Pancreas (tissue), 10 donors: ENCODE measurements around the gene KCNC1. TPM values are rescaled to one million over a fixed set of nuclear protein-coding genes. Genes with fewer than 3 reads are reported as not detected.

Source experiments
- ATAC-seq, 4 donors: fragments of 200-7000 bp; cut with Tn5 transposase; one replicate each; pipeline versions ENCODE4 v1.8.0 to v1.9.1; 2020; ENCODE audit warnings: mild to moderate bottlenecking in 4 of 4, moderate library complexity in 4 of 4
- DNase-seq, 6 donors: peaks; one replicate each; pipeline ENCODE4 v3.0.0-alpha.2; 2020
- FAIRE-seq: peaks from 2 replicates; lab custom pipeline; 2012; peaks lifted over from hg19 to GRCh38; lab: Jason Lieb, UNC
- H3K27ac ChIP-seq, 4 donors: fragments of 200-600 bp; sonication (generic); 1 replicate in 3 of 4; 2 replicates in 1 of 4; pipeline versions ENCODE4 v1.5.0 to v1.8.0; 2020
- H3K27me3 ChIP-seq, 4 donors: fragments of 200-600 bp; one replicate each; pipeline ENCODE4 v1.8.0; 2021
- H3K36me3 ChIP-seq, 3 donors: fragments of 200-600 bp; sonication (generic) in 1 of 3; one replicate each; pipeline versions ENCODE4 v1.5.0 to v1.8.0; 2020 to 2021
- H3K4me1 ChIP-seq, 3 donors: fragments of 200-600 bp; one replicate each; pipeline ENCODE4 v1.8.0; 2021
- H3K4me3 ChIP-seq, 4 donors: fragments of 200-600 bp; sonication (generic) in 2 of 4; one replicate each; pipeline versions ENCODE4 v1.5.0 to v1.8.0; 2020 to 2021
- H3K9me3 ChIP-seq, 4 donors: fragments of 200-600 bp; one replicate each; pipeline ENCODE4 v1.8.0; 2021
- WGBS, 2 donors: extraction: QIAGEN DNeasy Blood & Tissue Kit; methylation state at CpG; one replicate each; pipeline ENCODE4 v1.1.7; 2013; 5-methylcytosine and 5-hydroxymethylcytosine counted together
- intact Hi-C, 3 donors: fragments of 100-400 bp; cut with DNase I; formaldehyde crosslinking; loops; one replicate each; pipeline versions ENCODE4 v1.11.1 to v1.14.2; 2022
- polyA plus RNA-seq, 2 donors: library from polyadenylated mRNA; stranded (reverse); fragments of 200-250 nt; gene quantifications; one replicate each; pipeline ENCODE4 v1.2.3, GENCODE V29; 2013
- total RNA-seq, 6 donors: library from RNA; stranded (reverse); fragmentation: NEBNext Ultra II Directional in 4 of 6; extraction: Animal tissue kit (Norgen Biotek cat#: 25700) in 4 of 6; gene quantifications; one replicate each; pipeline versions ENCODE4 v1.2.1 to v1.2.4, GENCODE V29; 2021 to 2023
- TF ChIP-seq, protein P1 (sequence below), 4 donors: fragments of 200-600 bp; sonication (generic) in 3 of 4; IDR thresholded peaks; one replicate each; pipeline versions ENCODE4 v1.5.0 to v1.8.0; 2021; ENCODE audit warnings: antibody characterized with exemption in 4 of 4
- donor health status: healthy with polysubstance abuse.
- donor health status: DM: no; HTN: no; CAD: no; lungs with moderate emphysema.
- donor health status: DM: no; HTN: no; CAD: no.
- donor health status: control.
- donor health status: control.
- donor health status: Bipolar disorder and iron deficiency.
- donor health status: DM: yes; HTN: yes; CAD: no.
- donor health status: DM: no; HTN: no; CAD: no.
- donor health status: DM: no; HTN: no; CAD: no.
- donor health status: DM: yes; HTN: yes; CAD: no.

KCNC1 gene
- total and polyA plus RNA-seq, 8 donors: 0.05 to 0.82 (median 0.37) TPM

DNA sequence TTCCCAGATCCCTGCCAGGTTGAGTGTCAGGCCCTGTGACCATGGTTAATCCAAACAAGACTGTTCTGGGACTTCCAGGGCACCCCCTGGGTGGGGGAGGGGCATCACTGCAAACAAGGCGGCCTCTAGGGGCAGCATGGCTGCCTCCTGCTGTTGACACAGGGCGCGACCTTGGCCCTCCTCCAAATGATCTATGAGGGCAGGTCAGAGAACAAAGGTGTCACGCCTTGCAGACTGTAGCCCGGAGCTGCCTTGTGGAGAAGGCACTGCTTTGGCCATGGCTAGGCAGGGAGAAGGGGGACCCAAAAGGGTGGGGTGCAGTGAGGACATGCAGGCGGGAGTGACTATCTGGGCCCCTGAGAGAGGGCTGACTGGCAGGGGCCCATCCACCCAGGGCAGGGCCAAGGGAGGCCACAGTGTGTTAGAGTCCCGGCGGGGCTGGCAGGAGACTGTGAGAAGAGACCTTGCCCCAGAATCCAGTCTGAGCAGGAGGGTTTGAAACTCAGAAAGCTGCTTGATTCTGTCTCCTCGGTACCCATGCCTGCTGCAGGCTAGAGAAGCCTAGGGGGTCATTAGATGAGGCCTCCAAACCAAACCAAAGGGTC, 35.6 kb downstream of the KCNC1 start:
- Histone ChIP-seq H3K4me1 (no peaks in the 10 kb centered on the region), H3K4me3 (no peak overlapping the region), H3K9me3 (no peaks in the 10 kb centered on the region), H3K27ac (no peak overlapping the region), H3K36me3 (no peaks in the 10 kb centered on the region), H3K27me3 (no peaks in the 10 kb centered on the region)
- ATAC-seq: peak in 3 of 4 donors; percentile 28 to 83 (median 72)
- WGBS, 2 donors: 48 to 54% methylated on average over 9 of the region's 9 CpGs
- intact Hi-C loops: no loop called here
- no peak for FAIRE-seq
- peak; percentile 22 to 81 (median 59) for DNase-seq
- TF ChIP-seq, protein P1, sequence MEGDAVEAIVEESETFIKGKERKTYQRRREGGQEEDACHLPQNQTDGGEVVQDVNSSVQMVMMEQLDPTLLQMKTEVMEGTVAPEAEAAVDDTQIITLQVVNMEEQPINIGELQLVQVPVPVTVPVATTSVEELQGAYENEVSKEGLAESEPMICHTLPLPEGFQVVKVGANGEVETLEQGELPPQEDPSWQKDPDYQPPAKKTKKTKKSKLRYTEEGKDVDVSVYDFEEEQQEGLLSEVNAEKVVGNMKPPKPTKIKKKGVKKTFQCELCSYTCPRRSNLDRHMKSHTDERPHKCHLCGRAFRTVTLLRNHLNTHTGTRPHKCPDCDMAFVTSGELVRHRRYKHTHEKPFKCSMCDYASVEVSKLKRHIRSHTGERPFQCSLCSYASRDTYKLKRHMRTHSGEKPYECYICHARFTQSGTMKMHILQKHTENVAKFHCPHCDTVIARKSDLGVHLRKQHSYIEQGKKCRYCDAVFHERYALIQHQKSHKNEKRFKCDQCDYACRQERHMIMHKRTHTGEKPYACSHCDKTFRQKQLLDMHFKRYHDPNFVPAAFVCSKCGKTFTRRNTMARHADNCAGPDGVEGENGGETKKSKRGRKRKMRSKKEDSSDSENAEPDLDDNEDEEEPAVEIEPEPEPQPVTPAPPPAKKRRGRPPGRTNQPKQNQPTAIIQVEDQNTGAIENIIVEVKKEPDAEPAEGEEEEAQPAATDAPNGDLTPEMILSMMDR (IDR thresholded peaks at IDR 0.05): no peak

- no peaks in the 10 kb centered on the region for H3K36me3 ChIP-seq
- TF ChIP-seq, protein P1 (IDR thresholded peaks at IDR 0.05): no peak
- H3K4me3 ChIP-seq: no peak overlapping the region
- FAIRE-seq (no peak), ATAC-seq (no peak), DNase-seq (peak in 1 of 6 donors; percentile 2)
- H3K27me3 ChIP-seq: no peaks in the 10 kb centered on the region
- H3K9me3 ChIP-seq: no peaks in the 10 kb centered on the region
- H3K4me1 ChIP-seq: no peaks in the 10 kb centered on the region
- no peak overlapping the region for H3K27ac ChIP-seq
- intact Hi-C loops: no loop called here
Observed at GRCh38 chr11:17770917-17771316, 36.3 kb downstream of the KCNC1 start.

DNA sequence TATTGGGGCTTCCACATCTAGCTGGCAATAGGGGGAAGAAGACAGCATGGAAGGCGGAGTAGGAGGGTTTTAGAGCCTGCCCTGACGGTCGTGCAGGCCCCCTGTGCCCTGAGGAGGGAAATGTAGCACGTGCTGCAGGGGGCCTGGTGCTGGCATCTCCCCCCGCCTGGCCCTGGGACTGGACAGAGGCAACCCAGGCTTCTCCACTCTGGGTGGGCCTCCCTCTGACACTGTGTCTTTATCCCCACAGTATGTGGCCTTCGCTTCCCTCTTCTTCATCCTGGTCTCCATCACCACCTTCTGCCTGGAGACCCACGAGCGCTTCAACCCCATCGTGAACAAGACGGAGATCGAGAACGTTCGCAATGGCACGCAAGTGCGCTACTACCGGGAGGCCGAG, 36.8 kb downstream of the KCNC1 start:
- no peak overlapping the region for H3K4me3 ChIP-seq
- FAIRE-seq (no peak), ATAC-seq (no peak), DNase-seq (peak in 2 of 6 donors; percentile 34 to 36)
- 93 to 96% methylated on average over 17 of the region's 17 CpGs for WGBS, 2 donors
- no peaks in the 10 kb centered on the region for H3K27me3 ChIP-seq
- H3K4me1 ChIP-seq: no peaks in the 10 kb centered on the region
- H3K27ac ChIP-seq: no peak overlapping the region
- intact Hi-C loops: no loop called here
- H3K9me3 ChIP-seq: no peaks in the 10 kb centered on the region
- H3K36me3 ChIP-seq: no peaks in the 10 kb centered on the region
- TF ChIP-seq, protein P1 (IDR thresholded peaks at IDR 0.05): no peak

- intact Hi-C loops: no loop called here
Observed at GRCh38 chr11:17771841-17772401, 37.3 kb downstream of the KCNC1 start.

More at GRCh38 chr11:17771841-17772401, 37.3 kb downstream of the KCNC1 start:
- 95 to 96% methylated on average over 37 of the region's 37 CpGs for WGBS, 2 donors
- Histone ChIP-seq H3K27me3 (no peaks in the 10 kb centered on the region), H3K36me3 (no peaks in the 10 kb centered on the region), H3K4me1 (no peaks in the 10 kb centered on the region), H3K9me3 (no peaks in the 10 kb centered on the region), H3K27ac (no peak overlapping the region), H3K4me3 (no peak overlapping the region)
- TF ChIP-seq, protein P1 (IDR thresholded peaks at IDR 0.05): no peak
- FAIRE-seq (no peak), ATAC-seq (no peak), DNase-seq (peak in 2 of 6 donors; percentile 42 to 53)
